ENCODE measurements around the gene ATE1.
"Not testable (repeated sequence)": the region's sequence is repeated elsewhere in the genome, so short reads cannot be mapped to it uniquely, and the experiment has no call there.

ATE1 gene

DNA sequence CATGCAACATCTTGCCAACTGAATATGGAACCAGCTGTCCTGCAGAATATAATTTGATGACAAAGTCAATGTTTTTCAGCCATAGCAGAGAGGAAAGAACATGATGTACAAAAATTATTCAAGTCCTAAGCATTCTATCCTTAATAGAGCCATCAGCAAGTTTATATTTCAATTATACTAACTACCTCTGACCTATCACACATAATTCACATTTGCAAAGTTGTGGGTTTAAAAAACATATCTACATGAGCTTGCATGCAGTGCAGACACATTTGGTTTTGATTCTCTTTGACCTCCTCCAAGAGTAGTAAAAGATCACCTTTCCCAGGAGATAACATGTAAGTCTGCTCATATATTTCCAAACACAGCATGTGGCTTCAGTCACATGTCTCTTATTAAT is 203.5 kb downstream of the ATE1 start:
- DNase-seq = no peak

DNA sequence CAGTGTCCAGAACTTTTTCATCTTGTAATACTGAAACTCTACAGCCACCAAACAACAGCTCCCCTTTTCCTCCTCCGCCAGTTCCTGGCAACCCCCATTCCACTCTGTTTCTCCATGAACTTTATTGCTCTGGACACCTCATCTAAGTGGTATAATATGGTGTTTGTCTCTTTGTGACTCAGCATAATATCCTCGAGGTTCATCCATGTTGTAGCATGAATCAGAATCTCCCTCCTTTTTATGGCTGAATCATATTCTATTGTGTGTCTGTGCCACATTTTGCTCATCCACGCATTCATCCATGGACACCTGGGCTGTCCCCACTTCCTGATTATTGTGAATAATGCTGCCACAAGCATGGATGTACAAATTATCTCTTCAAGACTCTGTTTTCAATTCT is 205.2 kb downstream of the ATE1 start:
- peak; percentile 18 for DNase-seq

DNA sequence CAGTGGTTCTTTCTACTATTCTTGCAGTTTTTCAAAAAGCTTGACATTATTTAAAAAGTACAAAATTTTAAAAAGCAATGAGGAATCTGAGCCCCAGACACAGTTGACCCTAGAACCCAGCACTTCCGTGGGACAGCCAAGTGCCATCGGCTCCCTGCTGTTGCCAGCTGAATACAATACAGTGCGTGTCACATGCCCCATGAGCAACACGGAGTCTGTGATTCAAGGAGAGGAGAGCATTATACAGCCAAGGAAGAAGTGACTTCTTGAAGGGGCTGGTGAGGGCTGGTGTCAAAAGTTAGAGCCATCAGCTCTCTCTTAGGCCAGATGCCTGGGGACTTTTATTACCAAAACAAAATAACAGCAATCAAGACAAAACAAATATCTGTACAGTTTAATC is 206.6 kb downstream of the ATE1 start:
- DNase-seq = no peak

DNA sequence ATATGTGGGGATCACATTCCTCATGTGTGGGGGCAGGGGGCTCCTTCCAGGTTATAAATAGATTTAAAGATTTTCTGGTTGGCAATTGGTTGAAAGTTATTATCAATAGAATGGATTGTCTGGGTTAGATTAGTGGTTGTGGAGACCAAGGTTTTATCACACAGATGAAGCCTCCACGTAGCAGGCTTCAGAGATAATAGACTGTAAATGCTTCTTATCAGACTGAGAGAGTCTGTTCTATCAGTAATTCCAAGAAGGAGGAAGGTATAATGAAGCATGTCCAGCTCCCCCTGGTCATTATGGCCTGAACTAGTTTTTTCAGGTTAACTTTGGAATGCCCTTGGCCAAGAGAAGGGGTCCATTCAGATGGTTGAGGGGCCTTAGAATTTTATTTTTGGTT is 211.9 kb downstream of the ATE1 start:
- DNase-seq = no peak

DNA sequence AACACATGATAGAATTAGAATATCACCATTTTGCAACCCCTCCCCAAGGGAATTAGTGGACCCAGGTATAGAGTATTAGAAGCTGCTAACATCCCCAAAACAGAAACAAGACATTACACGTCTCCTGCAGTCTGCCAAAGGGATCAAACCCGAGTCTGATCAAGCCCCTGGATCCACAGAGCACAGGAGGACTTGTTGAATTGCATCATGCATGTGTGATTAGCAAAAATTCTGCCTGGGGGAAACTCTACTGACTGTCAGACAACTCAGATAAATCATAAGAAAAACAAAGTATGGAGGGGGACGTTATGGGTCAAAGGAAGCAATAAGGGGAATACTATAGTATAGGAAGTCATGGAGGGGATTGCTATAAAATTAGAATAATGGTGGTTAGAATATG is 212.8 kb downstream of the ATE1 start:
- no peak for DNase-seq

DNA sequence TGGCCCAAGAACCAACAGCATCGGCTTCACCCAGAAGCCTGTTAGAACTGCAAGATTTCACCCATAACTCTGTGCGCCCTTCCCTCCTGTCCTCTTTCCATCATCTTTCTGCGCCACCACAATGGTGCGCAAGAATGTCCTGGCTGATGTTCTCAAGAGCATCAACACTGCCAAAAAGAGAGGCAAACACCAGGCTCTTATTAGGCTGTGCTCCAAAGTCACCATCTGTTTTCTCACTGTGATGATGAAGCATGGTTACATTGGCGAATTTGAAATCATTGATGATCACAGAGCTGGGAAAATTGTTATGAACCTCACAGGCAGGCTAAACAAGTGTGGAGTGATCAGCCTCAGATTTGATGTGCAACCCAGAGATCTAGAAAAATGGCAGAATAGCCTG is 214.3 kb downstream of the ATE1 start:
- no peak for DNase-seq

DNA sequence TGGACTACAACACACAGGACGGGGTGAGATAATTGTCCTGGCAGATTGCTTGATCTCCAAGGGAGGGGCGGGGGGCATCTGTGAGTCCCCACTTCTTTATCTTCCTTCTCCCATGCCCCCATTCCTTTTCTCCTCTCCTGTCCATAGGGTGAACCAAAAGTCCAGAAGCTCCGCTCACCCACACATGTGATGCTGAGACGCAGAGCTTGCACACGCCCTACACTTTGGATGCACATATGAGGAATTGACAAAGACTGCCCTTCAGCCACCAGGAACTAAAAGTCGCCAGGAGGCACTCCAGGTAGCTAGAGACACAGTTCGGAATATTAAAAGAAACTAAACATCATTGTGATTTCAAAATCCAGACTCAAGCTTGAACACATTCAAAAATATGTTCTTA is 216.9 kb downstream of the ATE1 start:
- no peak for DNase-seq

DNA sequence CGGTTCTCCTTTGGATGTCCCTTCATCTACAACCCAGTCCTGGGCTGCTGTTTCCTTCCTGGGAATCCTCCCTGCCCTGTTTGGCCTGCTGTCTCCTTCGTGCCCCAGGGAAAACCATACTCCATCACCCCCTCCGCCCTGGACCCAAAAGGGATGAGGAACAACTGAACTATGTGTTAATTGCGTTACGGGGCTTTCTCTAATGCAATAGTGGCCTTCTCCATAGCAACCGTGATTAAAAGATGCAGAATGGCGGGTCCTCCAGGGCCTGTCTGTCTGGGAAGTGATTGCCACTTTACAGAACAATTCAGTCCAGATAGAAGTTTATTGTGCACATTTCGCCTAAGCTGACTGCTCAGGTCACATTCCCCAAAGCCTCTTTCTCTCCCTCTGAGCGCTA is 217.6 kb downstream of the ATE1 start:
- DNase-seq = no peak

DNA sequence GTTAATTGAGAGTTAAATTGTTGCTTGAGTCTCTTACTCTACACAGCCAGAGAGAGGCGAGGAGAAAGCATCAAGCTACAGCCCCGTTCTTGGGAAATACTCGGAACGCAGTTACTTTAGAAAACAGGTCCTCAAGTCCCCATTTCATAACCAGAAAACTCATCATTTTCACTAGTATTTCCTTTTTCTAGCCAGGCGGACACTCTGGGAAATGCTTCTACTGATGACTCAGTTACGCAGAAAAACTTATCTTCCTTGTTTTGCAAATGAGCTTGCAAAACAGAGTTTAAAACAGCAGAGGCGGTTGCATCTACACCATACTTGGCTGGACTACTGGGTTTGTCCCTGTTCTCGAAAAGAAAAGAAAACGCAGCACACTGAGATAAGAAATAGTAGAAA is 218.2 kb downstream of the ATE1 start:
- DNase-seq = no peak

DNA sequence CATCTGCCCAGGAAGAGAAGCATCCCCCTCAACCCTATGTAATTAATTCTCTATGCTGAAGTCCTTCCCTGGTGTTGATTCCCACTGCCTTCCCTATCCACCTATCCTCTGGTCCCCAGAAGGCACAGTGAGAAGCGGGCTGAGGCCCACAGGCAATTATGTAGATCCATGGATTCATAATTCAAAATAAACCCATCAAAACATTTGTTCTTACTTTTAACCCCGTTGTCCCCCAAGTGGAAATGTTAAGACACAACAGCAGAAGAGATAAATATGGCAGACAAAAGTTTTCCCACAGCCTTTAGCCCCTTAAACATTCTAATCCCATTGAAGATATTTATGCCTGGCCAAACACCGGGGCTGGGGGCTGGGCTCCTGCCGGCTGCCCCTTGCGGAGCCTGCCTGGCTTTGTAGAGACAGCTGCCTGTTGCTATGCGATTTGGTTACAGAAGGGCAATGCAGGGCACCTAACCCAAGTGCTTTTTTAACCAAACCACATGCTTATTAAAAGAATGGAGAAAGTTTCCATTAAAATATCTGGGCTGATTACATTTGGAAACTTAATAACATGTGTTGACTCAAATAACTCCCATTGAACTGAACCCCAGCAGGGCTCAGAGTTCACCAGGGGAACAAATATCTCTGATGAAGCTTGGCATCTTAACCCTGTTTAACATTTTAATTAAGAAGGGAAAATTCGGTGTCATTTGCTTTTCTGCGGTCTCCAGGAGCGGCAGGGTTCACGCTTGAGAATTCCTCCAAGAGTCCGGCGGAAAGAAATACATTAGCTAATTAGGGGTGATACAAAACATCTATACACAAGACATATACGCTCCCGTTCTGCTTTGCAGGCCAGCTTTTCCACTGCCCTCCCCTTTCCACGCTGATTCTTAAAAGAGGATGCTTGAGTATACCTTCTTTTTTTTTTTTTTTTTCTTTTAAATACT is 218.8 kb downstream of the ATE1 start:
- no peak for DNase-seq

DNA sequence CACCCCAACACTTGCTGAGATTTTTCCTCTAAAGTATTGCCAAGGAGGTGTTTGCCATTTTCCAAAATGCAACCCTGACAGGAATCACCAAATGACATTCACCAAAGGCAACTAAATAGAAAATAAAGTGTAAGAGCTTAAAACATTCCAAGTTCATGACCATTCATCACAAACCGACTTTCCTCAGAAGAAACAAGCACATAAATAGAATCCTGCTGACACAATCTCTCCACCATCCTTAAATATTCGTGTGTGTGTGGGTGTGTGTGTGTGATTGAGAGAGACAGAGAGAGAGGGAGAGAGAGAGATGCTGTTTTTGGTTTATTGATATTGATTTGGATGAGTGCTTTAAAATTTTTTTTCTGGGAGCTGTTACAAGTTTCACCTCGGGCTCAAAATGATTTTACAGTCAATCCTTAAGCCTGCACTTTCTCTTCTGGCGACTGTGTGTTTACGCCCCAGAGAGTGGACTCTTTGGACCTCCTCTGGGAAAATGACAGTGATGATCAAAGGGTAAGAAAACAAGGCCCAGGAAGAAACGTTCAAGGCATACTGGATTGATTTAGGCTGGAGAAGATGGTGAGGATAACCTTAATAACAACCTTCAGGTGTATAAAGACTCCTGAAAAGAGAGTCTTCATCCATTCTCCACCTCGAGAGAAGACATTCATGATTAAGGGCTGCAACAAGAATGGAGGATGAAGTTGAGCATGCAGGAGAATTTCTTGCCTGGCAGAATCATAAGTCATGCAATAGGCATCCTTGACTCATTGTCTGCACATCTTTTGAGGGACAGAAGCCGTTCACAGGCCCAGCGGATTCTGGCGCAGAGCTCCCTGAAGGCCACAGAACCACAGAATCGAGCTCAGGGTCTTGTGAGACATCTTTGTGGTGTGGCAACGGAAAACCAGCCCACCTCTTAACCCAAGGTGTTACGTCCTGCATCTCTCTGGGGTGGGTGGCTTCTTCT is 225.2 kb downstream of the ATE1 start:
- peak; percentile 85 for DNase-seq

DNA sequence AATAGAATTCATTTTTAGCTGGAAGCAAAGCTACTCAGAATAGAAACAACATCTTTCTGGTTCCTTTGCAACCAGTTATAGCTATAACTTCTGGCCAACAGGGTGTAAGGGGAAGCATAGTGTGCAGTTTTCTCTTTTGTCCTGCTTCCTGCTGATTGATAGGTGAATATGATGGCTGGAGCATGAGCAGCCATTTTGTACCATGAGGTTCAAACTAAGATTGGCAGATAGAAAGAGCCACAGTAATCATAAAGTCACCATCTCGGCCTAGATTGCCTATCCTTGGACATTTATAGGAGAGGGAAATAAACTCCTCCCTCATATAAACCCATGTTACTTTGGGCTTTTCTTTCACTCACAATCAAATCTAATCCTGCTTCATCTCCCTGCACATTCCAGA is 227.4 kb downstream of the ATE1 start:
- DNase-seq = no peak

DNA sequence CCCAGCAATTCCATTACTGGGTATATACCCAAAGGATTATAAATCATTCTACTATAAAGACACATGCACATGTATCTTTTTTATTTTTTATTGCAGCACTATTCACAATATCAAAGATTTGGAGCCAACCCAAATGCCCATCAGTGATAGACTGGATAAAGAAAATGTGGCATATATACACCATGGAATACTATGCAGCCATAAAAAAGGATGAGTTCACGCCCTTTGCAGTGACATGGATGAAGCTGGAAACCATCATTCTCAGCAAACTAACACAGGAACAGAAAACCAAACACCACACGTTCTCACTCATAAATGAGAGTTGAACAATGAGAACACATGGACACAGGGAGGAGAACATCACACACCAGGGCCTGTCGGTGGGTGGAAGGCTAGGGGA is 228.1 kb downstream of the ATE1 start:
- not testable (repeated sequence) for DNase-seq

DNA sequence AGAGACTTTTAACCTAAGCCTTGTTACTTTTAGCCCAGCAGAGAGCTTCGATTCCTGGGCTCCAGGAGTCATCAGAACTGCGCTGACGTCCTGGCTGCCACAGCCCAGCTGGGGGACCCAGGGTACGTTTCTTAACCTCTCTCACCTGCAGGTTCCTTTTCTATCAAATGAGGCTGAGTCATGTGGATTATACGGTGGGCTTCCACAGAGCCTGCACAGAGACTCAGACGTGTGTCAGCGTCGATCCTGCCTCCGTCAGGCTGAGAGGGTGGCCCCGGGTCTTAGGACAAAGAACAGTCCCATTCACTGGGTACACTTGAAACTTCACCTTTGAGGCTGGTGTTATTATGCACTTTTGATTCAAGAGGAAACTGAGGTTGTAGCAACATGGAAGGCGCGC is 228.9 kb downstream of the ATE1 start:
- no peak for DNase-seq

DNA sequence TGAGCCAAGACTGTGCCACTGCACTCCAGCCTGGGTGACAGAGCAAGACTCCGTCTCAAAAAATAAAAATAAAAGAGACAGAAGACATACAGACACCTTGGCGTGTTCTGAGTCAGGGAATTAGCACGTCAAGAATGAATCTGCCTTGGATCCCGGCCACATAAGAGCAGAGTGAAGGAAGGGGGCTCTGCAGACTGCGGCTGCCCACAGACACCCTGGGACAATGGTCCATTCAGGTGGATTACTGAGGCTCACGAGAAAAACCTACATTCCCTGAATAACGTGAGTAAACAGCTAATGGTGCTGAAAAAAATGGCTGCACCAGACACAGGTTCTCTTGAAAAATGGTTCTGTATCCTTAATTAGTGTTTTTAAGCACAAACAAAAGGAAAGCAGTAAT is 229.5 kb downstream of the ATE1 start:
- no peak for DNase-seq

DNA sequence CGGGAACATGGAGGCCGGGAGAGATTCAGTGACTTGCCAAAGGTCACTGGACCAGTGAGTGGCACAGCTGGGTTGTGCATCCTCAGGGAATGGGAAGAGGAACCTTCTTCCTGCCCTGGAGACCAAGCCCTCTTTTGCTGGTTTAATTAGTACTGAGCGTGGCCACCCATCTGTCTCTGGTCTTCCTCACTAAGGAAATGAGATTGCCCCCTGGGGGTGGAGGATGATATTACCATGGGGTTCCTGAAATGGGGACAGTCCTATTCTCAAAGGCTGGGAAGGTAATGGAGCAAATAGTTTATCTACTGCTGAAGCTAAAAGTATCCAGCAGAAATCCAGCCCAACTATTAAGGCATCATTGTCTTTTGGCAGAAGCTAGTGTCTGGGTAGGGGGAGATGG is 231.0 kb downstream of the ATE1 start:
- no peak for DNase-seq

DNA sequence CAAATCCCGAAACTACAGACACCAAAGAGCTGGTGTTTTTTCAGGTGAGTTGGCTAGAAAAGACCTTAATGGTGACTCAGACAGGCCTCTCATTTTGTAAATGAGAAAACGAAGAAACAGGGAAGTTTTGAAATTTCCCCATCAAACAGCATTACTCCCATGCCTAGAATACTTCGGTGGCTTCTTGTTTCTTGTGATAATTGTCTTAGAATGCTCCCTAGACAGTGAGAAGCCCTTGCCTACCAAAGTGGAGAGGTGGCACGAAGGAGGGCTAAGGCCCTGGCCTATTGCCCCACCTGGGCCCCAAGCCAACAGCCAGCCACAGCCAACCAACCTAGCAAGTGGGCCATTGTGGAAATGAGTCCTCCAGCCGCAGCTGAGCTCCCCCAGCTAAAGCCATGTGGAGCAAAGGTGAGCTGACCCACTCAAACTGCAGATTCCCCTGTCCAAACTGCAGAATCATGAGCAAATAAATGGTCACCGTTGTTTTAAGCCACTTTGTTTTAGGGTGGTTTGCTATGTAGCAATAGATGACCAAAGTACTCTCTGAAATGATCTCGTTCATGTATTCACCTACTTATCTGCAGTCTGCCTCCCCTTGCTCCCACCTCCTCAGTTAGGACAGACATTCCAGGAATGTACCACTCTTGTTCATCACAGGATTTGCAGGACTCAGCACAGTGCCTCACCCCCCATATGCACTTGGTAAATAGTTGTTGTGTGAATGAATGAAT is 231.9 kb downstream of the ATE1 start:
- no peak for DNase-seq

DNA sequence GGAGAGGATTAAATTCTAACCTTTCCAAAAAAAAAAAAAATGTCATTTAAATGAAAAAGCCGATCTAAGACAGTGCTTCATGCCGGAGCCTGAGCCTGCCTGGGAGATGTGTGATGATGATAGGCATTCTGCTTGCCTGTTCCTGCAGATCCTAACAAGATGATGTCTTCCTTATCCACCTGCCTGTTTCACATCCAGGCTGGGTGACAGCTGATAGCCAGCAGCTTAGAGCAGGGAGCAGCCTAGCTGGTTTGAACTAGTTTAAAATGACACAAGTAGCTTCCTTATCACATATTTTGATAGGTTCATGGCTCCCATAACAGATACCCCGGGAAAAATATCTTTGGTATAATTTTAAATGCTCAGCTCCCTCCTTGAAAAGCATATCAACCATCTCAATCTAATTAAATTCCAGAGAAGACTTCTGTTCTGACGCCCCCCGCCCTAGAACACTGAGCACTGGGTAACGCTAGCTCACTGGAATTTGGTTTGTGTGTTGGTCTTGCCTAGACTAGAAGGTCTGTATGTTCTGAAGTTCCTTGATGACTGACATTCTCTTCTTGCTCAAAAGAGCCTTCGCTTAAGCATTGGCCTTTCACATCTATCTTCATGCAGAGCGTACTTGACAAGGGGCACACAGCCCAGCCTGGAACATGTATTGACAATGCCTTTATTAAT is 232.7 kb downstream of the ATE1 start:
- DNase-seq = no peak

DNA sequence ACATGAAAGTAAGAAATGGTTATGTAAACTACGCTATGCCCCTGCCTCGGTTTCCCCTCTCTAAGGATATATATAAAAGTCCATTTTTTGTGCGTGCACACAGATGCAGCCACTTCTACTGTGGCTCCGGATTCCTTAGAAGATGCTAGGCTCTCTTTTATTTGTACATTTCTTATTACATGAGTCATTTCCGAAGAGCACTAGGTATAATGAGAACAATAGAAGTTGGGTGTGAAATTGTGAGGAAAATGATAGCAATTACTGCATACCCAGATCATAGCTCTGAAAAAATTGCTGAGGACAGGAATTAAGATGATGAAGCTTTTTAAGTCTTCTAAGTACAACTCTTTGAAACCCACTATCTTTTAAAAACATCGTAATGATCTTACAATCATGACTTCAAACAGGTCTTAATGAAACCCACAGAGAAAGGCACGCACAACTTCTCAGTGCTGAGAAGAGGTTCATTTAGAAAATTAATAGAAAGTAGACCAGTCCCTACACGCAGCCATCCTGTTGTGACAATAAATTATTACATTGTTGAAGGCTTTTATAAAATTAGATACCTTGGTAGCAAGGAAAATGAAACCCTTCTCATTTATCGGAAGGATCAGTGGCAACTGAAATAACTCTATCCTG is 233.4 kb downstream of the ATE1 start:
- DNase-seq = no peak

DNA sequence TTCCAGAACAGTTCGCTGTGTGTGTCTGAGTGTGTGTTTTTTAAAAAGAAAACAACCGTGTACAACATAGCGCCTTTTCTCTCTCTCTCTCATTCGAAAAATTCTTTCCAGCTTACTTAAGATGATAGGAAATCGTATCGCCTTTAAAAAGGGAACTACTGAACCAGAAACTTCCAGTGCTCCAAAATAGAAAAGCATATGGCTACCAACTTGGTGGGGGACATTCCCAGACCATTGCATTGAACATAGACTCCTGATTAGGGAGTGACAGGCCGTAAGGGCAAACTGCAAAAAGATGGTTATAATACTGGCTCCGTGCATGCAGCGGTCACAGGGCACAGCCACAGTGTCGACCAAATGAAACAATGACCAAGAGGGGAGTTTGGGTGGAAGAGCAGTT is 235.2 kb downstream of the ATE1 start:
- DNase-seq = no peak

DNA sequence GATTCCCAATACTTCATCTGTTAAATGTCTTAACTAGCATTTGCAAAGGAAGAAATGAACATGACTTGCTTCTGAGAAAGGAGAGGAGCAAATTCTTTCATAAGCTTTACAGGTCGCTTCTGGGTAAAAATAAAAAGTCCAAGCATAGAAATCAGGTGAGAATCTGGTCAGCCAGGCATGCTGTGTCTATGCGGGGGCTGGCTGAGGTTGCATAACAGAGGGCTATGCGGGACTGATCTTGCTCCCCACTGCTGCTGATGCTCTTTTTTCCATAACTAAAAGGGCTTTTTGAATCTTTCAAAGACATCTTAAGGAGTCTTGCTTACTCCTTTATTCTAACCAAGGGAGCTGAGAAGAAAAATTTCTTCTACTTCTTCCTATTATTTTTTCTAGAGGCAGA is 236.9 kb downstream of the ATE1 start:
- no peak for DNase-seq

Data from fibroblast of upper back skin (primary cell).